Adrenal gland (tissue), 5 donors: ENCODE measurements around the gene GNLY.

ENCODE experiments used
- CTCF ChIP-seq, 6 experiments: fragments of 450-650 bp in 4 of 6; fragments of 200-600 bp in 2 of 6; sonication (generic) in 1 of 6; IDR thresholded peaks; 1 replicate in 5 of 6; 2 replicates in 1 of 6; pipeline versions ENCODE4 v1.5.1 to v1.8.0; 2016 to 2021; ENCODE audit warnings: antibody characterized with exemption in 6 of 6, mild to moderate bottlenecking in 2 of 6, moderate library complexity in 1 of 6
- POLR2A ChIP-seq, 2 donors: fragments of 450-650 bp; IDR thresholded peaks; one replicate each; pipeline ENCODE4 v1.6.1; 2017; ENCODE audit warnings: antibody characterized with exemption in 2 of 2, mild to moderate bottlenecking in 2 of 2, moderate library complexity in 1 of 2
- donor health status: DM: no; HTN: no; CAD: no.

GRCh38 chr2:85734942-85735608, 40.9 kb downstream of the GNLY start:
- TF ChIP-seq CTCF (IDR thresholded peaks at IDR 0.05), result no peak
- no peak for TF ChIP-seq POLR2A (IDR thresholded peaks at IDR 0.05)
